ACHN (cell line): Measurements from ENCODE around the gene DLST.
"Not testable (repeated sequence)": the region's sequence is repeated elsewhere in the genome, so short reads cannot be mapped to it uniquely, and the experiment has no call there.

Experiments used
- DNase-seq: peaks from one replicate; pipeline ENCODE4 v3.0.0-alpha.2; 2015
- in situ Hi-C: cut with HindIII; loops from 2 replicates; pipeline ENCODE4 v1.10.0; 2017; ENCODE audit warnings: low sequenced_read_pairs, low pct_ligation_motif_present, low pct_unique_long_range_greater_than_20kb

The DLST gene

DNA sequence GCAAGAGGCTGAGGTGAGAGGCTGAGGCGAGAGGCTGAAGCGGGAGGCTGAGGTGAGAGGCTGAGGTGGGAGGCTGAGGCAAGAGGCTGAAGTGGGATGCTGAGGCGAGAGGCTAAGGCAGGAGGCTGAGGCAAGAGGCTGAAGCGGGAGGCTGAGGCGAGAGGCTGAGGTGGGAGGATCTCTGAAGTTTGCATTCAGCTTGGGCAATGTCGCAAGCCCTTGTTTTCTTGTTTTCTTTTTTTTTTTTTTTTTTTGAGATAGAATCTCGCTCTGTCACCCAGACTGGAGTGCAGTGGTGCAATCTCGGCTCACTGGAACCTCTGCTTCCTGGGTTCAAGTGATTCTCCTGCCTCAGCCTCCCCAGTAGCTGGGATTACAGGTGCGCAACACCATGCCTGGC is 50.0 kb downstream of the DLST start:
- in situ Hi-C loops, DNase-seq: not testable (repeated sequence)

- in situ Hi-C loops = no loop called here
Observed at GRCh38 chr14:74932401-74932901, 50.7 kb downstream of the DLST start.

DNA sequence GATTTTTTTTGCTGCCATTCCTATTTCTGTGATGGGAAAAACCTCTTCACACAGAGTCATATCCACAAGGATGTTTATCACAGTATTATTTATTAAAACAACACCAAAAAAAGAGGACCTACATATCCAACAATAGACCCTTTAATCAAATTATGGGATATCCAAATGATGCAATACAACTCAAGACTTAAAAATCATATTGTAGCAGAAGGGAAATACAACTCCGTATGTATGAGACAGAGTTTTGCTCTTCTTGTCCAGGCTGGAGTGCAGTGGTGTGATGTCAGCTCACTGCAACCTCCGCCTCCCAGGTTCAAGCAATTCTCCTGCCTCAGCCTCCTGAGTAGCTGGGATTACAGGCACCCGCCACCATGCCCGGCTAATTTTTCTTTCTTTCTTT is 51.2 kb downstream of the DLST start:
- in situ Hi-C loops, DNase-seq: not testable (repeated sequence)

More at GRCh38 chr14:74932401-74932901, 50.7 kb downstream of the DLST start:
- no peak for DNase-seq

DNA sequence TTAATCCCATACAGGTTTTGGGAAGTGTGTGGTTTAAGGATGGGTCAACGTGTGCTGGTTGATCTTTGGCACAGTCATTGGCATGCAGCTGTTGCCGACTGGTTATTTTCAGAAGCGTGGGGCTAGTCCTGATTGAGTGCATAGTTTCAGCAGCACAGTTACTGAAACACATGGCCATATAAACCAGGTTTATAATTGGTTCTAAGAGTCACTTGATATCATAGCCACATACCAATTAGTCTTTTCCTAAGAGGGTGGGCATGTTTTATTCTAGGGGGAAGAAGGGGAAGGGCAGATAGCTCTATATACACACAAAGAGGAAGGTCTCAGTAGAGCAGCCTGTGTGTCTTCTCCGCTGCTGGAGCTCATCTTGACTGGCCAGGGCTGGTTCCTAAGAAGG is 52.3 kb downstream of the DLST start:
- in situ Hi-C loops = no loop called here

DNA sequence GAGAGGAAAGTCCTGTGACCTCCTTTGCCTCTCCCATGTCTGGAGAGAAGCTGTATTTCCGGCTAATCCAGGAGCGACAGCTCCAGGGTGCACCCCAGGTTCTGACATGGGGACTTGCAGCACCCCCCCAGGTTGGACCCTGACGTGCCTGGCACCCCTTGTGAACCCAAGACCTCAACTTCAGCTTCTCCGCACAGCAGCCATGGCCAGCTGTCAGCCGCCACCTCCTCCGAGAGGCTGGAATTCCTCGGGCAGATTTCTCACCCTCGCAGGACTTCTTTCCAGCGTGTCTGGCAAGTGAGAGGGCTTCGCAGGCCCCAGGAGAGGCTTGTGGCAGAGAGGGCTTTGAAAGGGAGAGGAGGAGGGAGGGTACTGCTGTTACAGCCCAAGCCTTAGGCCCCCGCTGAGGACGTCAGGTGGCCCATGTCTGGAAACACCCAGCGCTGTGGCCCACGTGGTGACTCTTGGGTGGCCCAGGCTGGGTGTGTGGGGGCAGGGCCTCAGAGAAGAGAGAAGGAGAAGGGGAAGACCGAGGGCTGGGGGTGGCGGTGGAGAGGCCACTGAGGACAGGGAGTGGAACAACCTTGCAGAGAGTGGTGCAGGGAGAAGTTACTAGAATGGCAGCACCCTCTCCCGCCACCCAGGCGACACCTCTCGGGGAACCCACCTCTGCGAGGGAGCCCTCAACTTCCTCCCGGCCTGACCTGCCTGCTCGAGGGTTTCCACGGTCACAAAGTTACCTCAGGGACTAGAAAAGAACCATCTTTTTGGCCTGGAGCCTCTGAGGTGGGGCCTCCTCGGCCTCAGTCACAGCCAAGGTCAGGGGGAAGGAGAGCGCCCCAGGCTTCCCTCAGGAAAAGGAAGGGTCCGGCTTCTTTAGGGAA is 53.0 kb downstream of the DLST start:
- no peak for DNase-seq

More for the DNA sequence above, 52.3 kb downstream of the DLST start:
- DNase-seq = no peak

DNA sequence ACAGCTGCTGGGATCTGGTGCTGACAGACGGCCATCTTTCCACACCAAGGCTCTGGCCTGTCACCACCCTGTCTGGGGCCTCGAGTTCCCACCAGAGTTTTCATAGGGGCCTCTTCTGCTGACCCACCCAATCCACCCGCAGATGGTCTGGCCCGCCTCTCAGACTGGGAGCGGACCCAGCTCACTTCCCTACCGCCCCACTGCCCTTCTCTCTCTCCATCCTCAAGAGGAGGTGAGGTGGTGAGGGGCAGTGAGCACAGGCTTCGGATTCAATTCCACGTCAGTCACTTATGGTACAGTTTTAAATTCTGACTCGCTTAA is 53.6 kb downstream of the DLST start:
- in situ Hi-C loops = no loop called here
- DNase-seq = no peak

More for the DNA sequence above, 53.0 kb downstream of the DLST start:
- in situ Hi-C loops = no loop called here

DNA sequence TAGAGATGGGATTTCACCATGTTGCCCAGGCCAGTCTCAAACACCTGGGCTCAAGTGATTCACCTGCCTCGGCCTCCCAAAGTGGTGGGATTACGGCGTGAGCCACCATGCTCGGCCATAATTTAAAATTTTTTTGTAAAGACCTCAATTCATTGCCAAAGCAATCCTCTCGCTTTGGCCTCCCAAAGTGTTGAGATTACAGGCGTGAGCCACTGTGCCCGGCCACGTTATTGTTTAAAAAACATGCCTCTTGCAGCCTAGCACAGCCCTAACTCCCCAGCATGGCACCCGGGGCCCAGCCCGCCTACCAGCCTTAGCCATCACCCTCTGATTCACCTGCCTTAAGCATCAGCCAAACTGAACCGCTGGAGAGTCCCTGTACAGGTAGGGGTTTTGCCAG is 54.4 kb downstream of the DLST start:
- DNase-seq = no peak
- in situ Hi-C loops = no loop called here

GRCh38 chr14:74936731-74937130 is 55.0 kb downstream of the DLST start:
- DNase-seq = no peak
- in situ Hi-C loops = no loop called here

DNA sequence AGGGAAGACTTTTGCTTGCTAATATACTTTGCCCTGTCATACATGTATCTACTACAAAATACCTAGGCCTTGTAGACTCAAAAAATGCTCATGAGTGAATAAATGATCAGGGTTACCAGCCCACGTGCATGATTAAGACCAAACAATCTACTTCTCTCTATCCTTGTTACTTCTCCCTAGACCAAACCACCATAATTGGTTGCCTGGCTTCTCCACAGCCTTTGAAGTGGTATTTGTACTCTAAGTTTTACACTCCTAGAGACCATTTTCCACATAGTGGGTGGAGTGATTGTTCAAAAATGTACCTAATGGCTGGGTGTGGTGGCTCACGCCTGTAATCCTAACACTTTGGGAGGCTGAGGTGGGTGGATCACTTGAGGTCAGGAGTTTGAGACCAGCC is 55.5 kb downstream of the DLST start:
- in situ Hi-C loops = no loop called here
- DNase-seq = no peak

GRCh38 chr14:74938531-74939495 is 57.1 kb downstream of the DLST start:
- in situ Hi-C loops = no loop called here
- no peak for DNase-seq

- DNase-seq = no peak
- in situ Hi-C loops = no loop called here
Observed at GRCh38 chr14:74940956-74941565, 59.3 kb downstream of the DLST start.

- DNase-seq = peak; percentile 20
- in situ Hi-C loops = no loop called here
Observed at GRCh38 chr14:74941676-74942097, 60.0 kb downstream of the DLST start.

- no peak for DNase-seq
- in situ Hi-C loops = no loop called here
Observed at GRCh38 chr14:74942181-74942580, 60.5 kb downstream of the DLST start.

DNA sequence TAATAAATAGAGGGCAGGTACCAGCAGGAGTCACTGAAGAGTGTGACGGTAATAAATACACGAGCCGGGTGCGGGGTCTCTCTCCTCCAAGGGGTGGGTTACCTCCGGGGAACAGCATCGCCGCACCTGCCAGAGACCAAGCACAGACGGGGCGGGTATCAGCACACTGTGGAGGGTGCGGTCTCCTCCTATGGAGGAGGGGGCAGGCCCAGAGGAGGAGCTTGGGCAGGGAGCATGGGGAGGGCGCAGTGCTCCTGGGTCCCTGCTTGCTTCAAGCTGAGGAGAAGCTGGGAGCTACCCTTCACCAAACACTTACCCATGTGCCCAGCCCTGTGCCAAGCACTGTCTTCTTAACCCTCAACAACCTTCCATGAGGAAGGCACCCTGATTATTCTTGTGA is 60.9 kb downstream of the DLST start:
- DNase-seq = no peak
- in situ Hi-C loops = no loop called here

GRCh38 chr14:74945261-74945851 is 63.6 kb downstream of the DLST start:
- in situ Hi-C loops = no loop called here
- peak; percentile 53 for DNase-seq

DNA sequence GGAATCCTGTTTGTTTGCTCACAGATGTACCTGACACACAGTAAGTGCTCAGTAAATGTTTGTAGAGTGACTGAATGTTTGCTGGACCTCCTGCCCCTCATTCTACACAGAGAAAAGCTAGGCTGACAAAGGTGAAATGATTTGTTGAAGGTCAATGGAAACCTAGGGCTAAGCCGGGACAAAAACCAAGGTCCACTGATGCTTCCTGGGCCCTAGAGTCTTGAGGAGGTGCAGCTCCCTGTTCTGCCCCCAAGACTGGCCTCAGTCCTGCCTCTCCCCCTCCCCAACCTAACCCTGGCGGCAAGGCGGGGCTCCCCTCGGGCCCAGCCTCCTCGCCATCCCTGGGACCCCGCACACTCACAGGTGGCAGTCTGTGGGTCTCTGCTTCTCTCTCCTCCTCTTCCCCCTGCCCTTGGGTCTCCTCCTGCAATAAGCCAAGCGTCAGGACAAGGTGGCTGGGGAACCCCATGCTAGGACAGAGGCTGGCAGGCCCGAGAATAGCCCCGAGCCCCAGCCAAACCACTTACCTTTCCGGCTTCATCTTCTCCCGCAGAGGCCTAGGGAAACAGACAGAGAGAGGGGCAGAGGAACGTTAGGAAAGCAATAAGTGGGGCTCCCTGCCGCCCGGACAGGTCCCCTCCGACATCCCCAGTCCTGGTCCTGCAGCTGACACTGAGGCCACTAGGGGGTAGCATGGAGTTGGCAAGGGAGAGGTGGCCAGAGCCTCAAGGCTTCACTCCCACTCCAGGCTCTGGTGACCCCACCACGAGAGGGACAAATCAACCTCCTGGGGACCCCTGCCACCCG is 64.3 kb downstream of the DLST start:
- in situ Hi-C loops = no loop called here
- DNase-seq = peak; percentile 76

GRCh38 chr14:74946659-74947281 is 65.1 kb downstream of the DLST start:
- DNase-seq = no peak
- in situ Hi-C loops = no loop called here
